Astrocyte (in vitro differentiated cells and primary cell): ENCODE measurements around the gene NCBP3. TPM values are rescaled to one million over a fixed set of nuclear protein-coding genes. Genes with fewer than 3 reads are reported as not detected.

Source experiments
- DNase-seq: peaks from one replicate; pipeline ENCODE4 v3.0.0-alpha.2; 2010; ENCODE audit warnings: low read depth
- FAIRE-seq: peaks from 2 replicates; lab custom pipeline; 2011; peaks lifted over from hg19 to GRCh38; lab: Jason Lieb, UNC
- H2AFZ ChIP-seq: 2 replicates; pipeline ENCODE4 v1.6.0; 2012; ENCODE audit warnings: low read depth, low read length, inconsistent platforms
- H3K27ac ChIP-seq: 2 replicates; pipeline ENCODE4 v1.5.1; 2011; ENCODE audit warnings: low read depth, low read length, inconsistent platforms
- H3K27me3 ChIP-seq: 2 replicates; pipeline ENCODE4 v1.6.0; 2011; ENCODE audit warnings: low read length, inconsistent platforms; ENCODE audit not compliant: insufficient read depth
- H3K36me3 ChIP-seq: 2 replicates; pipeline ENCODE4 v1.5.1; 2011; ENCODE audit warnings: low read length, inconsistent platforms; ENCODE audit not compliant: insufficient read depth
- H3K4me1 ChIP-seq: 2 replicates; pipeline ENCODE4 v1.5.1; 2011; ENCODE audit warnings: low read length, inconsistent platforms; ENCODE audit not compliant: insufficient read depth
- H3K4me2 ChIP-seq: 2 replicates; pipeline ENCODE4 v1.6.0; 2012; ENCODE audit warnings: low read length, inconsistent platforms
- H3K4me3 ChIP-seq: 2 replicates; pipeline ENCODE4 v1.5.1; 2011; ENCODE audit warnings: low read depth, mild to moderate bottlenecking, low read length, inconsistent platforms; ENCODE audit not compliant: insufficient read depth
- H3K79me2 ChIP-seq: 2 replicates; pipeline ENCODE4 v1.6.0; 2012; ENCODE audit warnings: mild to moderate bottlenecking, low read length, inconsistent platforms; ENCODE audit not compliant: insufficient read depth
- H3K9ac ChIP-seq: 2 replicates; pipeline ENCODE4 v1.6.0; 2012; ENCODE audit warnings: mild to moderate bottlenecking, low read length, inconsistent platforms
- H3K9me3 ChIP-seq: 2 replicates; pipeline ENCODE4 v1.5.1; 2012; ENCODE audit warnings: low read depth, mild to moderate bottlenecking, low read length, inconsistent platforms; ENCODE audit not compliant: insufficient read depth
- H4K20me1 ChIP-seq: 2 replicates; pipeline ENCODE4 v1.6.0; 2012; ENCODE audit warnings: low read length, inconsistent platforms; ENCODE audit not compliant: insufficient read depth
- H3K27ac Mint-ChIP-seq: one replicate; pipeline ENCODE4 v1.8.0; 2021; ENCODE audit warnings: mild to moderate bottlenecking, mixed read lengths; ENCODE audit not compliant: unreplicated experiment
- H3K27me3 Mint-ChIP-seq: one replicate; pipeline ENCODE4 v1.8.0; 2021; ENCODE audit warnings: low read depth, mixed read lengths; ENCODE audit not compliant: unreplicated experiment
- H3K36me3 Mint-ChIP-seq: one replicate; pipeline ENCODE4 v1.8.0; 2021; ENCODE audit warnings: low read depth, mixed read lengths; ENCODE audit not compliant: unreplicated experiment
- H3K4me1 Mint-ChIP-seq: one replicate; pipeline ENCODE4 v1.8.0; 2021; ENCODE audit warnings: low read depth, mixed read lengths; ENCODE audit not compliant: unreplicated experiment
- H3K4me3 Mint-ChIP-seq: one replicate; pipeline ENCODE4 v1.8.0; 2021; ENCODE audit warnings: mild to moderate bottlenecking, moderate library complexity, mixed read lengths; ENCODE audit not compliant: unreplicated experiment
- H3K9me3 Mint-ChIP-seq: one replicate; pipeline ENCODE4 v1.8.0; 2021; ENCODE audit warnings: mild to moderate bottlenecking, mixed read lengths; ENCODE audit not compliant: unreplicated experiment
- CTCF ChIP-seq: IDR thresholded peaks from 2 replicates; pipeline ENCODE4 v1.5.1; 2011; ENCODE audit warnings: low read depth, mild to moderate bottlenecking, inconsistent platforms, low read length, moderate library complexity; ENCODE audit not compliant: insufficient read depth
- EZH2 ChIP-seq: IDR thresholded peaks from 2 replicates; pipeline ENCODE4 v1.6.1; 2012; ENCODE audit warnings: mild to moderate bottlenecking, low read length, inconsistent platforms; ENCODE audit not compliant: insufficient read depth
- total RNA-seq: library from RNA; stranded (reverse); gene quantifications from 2 replicates; pipeline ENCODE4 v1.2.1, GENCODE V29; 2021

NCBP3 gene
- total RNA-seq, 1 donor from 2014 or later: 46.7 TPM

GRCh38 chr17:3889325-3890012 is 43.4 kb upstream of the NCBP3 start:
- DNase-seq (no peak), FAIRE-seq (no peak)
- peaks cover 43% of the 10 kb centered on the region for H3K4me1 Mint-ChIP-seq
- Histone ChIP-seq H4K20me1 (peaks cover 12% of the 10 kb centered on the region), H3K79me2 (peaks cover 27% of the 10 kb centered on the region), H3K27me3 (no peaks in the 10 kb centered on the region), H2AFZ (peak overlapping the region; percentile 50), H3K4me3 (no peak overlapping the region), H3K36me3 (peaks cover 2% of the 10 kb centered on the region), H3K9ac (peak overlapping the region; percentile 78), H3K4me1 (peaks cover 68% of the 10 kb centered on the region), H3K27ac (peak overlapping the region; percentile 88), H3K9me3 (no peaks in the 10 kb centered on the region), H3K4me2 (peak overlapping the region; percentile 90)
- H3K27ac Mint-ChIP-seq: no peak overlapping the region
- H3K4me3 Mint-ChIP-seq: no peak overlapping the region
- H3K36me3 Mint-ChIP-seq: peaks cover 2% of the 10 kb centered on the region
- TF ChIP-seq EZH2: no peak
- TF ChIP-seq CTCF: no peak
- H3K9me3 Mint-ChIP-seq: no peaks in the 10 kb centered on the region
- H3K27me3 Mint-ChIP-seq: no peaks in the 10 kb centered on the region

GRCh38 chr17:3888343-3889171 is 42.5 kb upstream of the NCBP3 start:
- Mint-ChIP-seq H3K27me3 (no peaks in the 10 kb centered on the region), H3K9me3 (no peaks in the 10 kb centered on the region), H3K27ac (no peak overlapping the region), H3K36me3 (peaks cover 4% of the 10 kb centered on the region), H3K4me3 (no peak overlapping the region), H3K4me1 (peaks cover 40% of the 10 kb centered on the region)
- Histone ChIP-seq H4K20me1 (peaks cover 13% of the 10 kb centered on the region), H3K4me1 (peaks cover 66% of the 10 kb centered on the region), H3K4me3 (no peak overlapping the region), H3K9ac (peak overlapping the region; percentile 78), H3K27me3 (no peaks in the 10 kb centered on the region), H3K9me3 (no peaks in the 10 kb centered on the region), H3K36me3 (peaks cover 4% of the 10 kb centered on the region), H3K4me2 (peak overlapping the region; percentile 90), H2AFZ (peak overlapping the region; percentile 75), H3K79me2 (peaks cover 27% of the 10 kb centered on the region), H3K27ac (peak overlapping the region; percentile 88)
- peak; percentile 89 for DNase-seq
- TF ChIP-seq EZH2: no peak
- no peak for TF ChIP-seq CTCF
- FAIRE-seq: no peak
